GM21619 (cell line): ENCODE measurements around the gene HARBI1.

ENCODE experiments used
- ATAC-seq: cut with Tn5 transposase; IDR thresholded peaks from one replicate; pipeline ENCODE4 v1.9.1; 2021; ENCODE audit not compliant: unreplicated experiment

The HARBI1 gene

DNA sequence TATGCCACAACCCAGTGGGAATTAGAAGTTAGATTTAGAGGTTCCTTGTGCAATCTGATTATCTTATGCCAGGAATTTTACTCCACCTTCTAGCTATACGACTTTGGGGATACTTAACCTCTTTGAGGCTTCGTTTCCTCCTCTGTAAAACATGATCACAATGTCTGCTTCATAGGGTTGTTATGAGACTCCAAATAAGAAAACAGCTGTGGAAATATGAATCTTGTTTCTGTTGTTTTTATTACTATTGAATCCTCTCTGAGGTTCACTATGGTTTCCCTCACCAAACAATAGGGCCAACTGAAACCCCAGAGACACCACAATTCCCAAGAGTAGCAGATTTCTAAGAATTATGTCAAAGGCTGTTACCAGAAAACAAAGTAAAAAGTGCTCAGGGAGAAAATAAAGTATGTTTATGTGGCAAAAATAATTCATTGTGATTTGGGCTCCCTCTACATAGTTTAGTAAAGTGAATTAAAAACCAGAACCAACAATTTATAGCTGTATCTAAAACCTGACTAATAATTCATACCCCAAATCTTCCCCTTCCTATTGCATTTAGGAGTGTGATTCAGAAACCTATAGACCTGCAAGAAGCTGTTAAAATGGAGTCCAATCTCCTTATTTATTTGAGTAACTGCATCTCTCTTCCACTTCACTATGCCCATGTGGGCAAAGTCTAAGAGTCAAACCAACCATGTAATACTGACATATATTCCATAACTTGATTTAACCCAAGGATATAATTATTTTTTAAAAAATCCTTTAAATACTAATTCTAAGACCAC lies 61.6 kb downstream of the HARBI1 start:
- ATAC-seq, result peak; percentile 54

DNA sequence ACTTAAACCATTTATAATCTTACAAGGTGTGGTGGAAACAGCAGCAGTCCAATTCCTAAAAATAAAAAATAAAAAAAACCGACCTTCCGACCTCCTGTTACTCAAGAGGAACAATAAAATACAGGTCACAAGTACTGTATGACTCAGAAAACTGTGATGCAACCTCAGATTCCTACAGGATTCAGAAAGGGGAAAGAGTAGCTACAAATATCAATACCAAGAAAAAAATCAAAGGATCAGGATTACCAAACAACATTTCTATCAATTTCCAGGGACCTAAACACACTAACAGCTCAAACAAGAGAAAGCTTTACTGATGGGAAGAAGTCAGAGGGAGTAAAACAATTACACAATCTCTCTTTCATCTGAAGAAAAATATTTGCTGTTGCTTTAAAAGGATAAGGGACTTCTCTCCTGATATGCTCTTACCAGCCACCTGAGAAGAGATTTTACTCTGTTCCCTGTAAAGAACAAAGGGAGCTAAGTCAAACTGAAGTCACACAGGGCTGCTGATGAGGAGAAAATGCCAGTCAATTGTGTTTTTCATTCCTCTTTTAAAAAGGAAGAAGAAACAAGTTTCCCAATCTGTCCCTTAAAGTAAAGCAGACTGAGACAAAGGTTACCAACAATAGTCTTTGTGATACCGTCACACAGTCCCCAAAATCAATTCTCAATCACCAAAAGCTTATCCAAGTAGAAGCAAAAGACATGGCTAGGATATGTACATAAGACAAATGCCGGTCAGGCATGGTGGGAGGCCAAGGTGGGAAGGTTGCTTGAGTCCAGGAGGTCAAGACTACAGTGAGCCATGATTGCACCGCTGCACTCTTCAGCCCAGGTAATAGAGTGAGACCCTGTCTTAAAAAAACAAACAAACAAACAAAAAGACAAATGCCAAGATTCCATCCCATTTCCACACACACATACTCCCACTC lies 62.5 kb downstream of the HARBI1 start:
- no peak for ATAC-seq

DNA sequence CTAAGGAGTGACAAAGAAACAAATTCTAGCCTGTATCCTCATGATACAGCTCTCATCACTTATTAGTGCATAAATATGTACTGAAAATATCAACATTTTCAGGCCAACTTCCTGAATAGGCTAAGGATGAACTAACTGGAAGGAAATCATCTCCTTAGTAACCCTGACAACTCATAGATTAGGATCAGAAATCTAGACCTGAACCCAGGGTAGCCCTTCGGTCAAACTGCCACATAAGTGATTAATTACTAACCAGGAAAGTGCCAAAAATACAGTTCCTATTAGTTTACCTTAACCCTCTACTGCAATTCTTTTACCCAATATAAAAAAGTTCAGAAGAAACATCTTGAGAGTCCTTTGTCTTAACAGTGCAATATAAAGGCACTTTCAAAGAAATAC lies 63.2 kb downstream of the HARBI1 start:
- ATAC-seq, result no peak
